Astrocyte (in vitro differentiated cells and primary cell): ENCODE data around the gene KCNMA1. TPM values are rescaled to one million over a fixed set of nuclear protein-coding genes. Genes with fewer than 3 reads are reported as not detected.

Experiments
- DNase-seq: peaks from one replicate; pipeline ENCODE4 v3.0.0-alpha.2; 2010; ENCODE audit warnings: low read depth
- FAIRE-seq: peaks from 2 replicates; lab custom pipeline; 2011; peaks lifted over from hg19 to GRCh38; lab: Jason Lieb, UNC
- H2AFZ ChIP-seq: 2 replicates; pipeline ENCODE4 v1.6.0; 2012; ENCODE audit warnings: low read depth, low read length, inconsistent platforms
- H3K27ac ChIP-seq: 2 replicates; pipeline ENCODE4 v1.5.1; 2011; ENCODE audit warnings: low read depth, low read length, inconsistent platforms
- H3K27me3 ChIP-seq: 2 replicates; pipeline ENCODE4 v1.6.0; 2011; ENCODE audit warnings: low read length, inconsistent platforms; ENCODE audit not compliant: insufficient read depth
- H3K36me3 ChIP-seq: 2 replicates; pipeline ENCODE4 v1.5.1; 2011; ENCODE audit warnings: low read length, inconsistent platforms; ENCODE audit not compliant: insufficient read depth
- H3K4me1 ChIP-seq: 2 replicates; pipeline ENCODE4 v1.5.1; 2011; ENCODE audit warnings: low read length, inconsistent platforms; ENCODE audit not compliant: insufficient read depth
- H3K4me2 ChIP-seq: 2 replicates; pipeline ENCODE4 v1.6.0; 2012; ENCODE audit warnings: low read length, inconsistent platforms
- H3K4me3 ChIP-seq: 2 replicates; pipeline ENCODE4 v1.5.1; 2011; ENCODE audit warnings: low read depth, mild to moderate bottlenecking, low read length, inconsistent platforms; ENCODE audit not compliant: insufficient read depth
- H3K79me2 ChIP-seq: 2 replicates; pipeline ENCODE4 v1.6.0; 2012; ENCODE audit warnings: mild to moderate bottlenecking, low read length, inconsistent platforms; ENCODE audit not compliant: insufficient read depth
- H3K9ac ChIP-seq: 2 replicates; pipeline ENCODE4 v1.6.0; 2012; ENCODE audit warnings: mild to moderate bottlenecking, low read length, inconsistent platforms
- H3K9me3 ChIP-seq: 2 replicates; pipeline ENCODE4 v1.5.1; 2012; ENCODE audit warnings: low read depth, mild to moderate bottlenecking, low read length, inconsistent platforms; ENCODE audit not compliant: insufficient read depth
- H4K20me1 ChIP-seq: 2 replicates; pipeline ENCODE4 v1.6.0; 2012; ENCODE audit warnings: low read length, inconsistent platforms; ENCODE audit not compliant: insufficient read depth
- H3K27ac Mint-ChIP-seq: one replicate; pipeline ENCODE4 v1.8.0; 2021; ENCODE audit warnings: mild to moderate bottlenecking, mixed read lengths; ENCODE audit not compliant: unreplicated experiment
- H3K27me3 Mint-ChIP-seq: one replicate; pipeline ENCODE4 v1.8.0; 2021; ENCODE audit warnings: low read depth, mixed read lengths; ENCODE audit not compliant: unreplicated experiment
- H3K36me3 Mint-ChIP-seq: one replicate; pipeline ENCODE4 v1.8.0; 2021; ENCODE audit warnings: low read depth, mixed read lengths; ENCODE audit not compliant: unreplicated experiment
- H3K4me1 Mint-ChIP-seq: one replicate; pipeline ENCODE4 v1.8.0; 2021; ENCODE audit warnings: low read depth, mixed read lengths; ENCODE audit not compliant: unreplicated experiment
- H3K4me3 Mint-ChIP-seq: one replicate; pipeline ENCODE4 v1.8.0; 2021; ENCODE audit warnings: mild to moderate bottlenecking, moderate library complexity, mixed read lengths; ENCODE audit not compliant: unreplicated experiment
- H3K9me3 Mint-ChIP-seq: one replicate; pipeline ENCODE4 v1.8.0; 2021; ENCODE audit warnings: mild to moderate bottlenecking, mixed read lengths; ENCODE audit not compliant: unreplicated experiment
- EZH2 ChIP-seq: IDR thresholded peaks from 2 replicates; pipeline ENCODE4 v1.6.1; 2012; ENCODE audit warnings: mild to moderate bottlenecking, low read length, inconsistent platforms; ENCODE audit not compliant: insufficient read depth
- total RNA-seq: library from RNA; stranded (reverse); gene quantifications from 2 replicates; pipeline ENCODE4 v1.2.1, GENCODE V29; 2021
- TF ChIP-seq, protein P1 (sequence below): IDR thresholded peaks from 2 replicates; pipeline ENCODE4 v1.5.1; 2011; ENCODE audit warnings: low read depth, mild to moderate bottlenecking, inconsistent platforms, low read length, moderate library complexity; ENCODE audit not compliant: insufficient read depth

KCNMA1 gene
- total RNA-seq, 1 donor from 2014 or later: 45.8 TPM

DNA sequence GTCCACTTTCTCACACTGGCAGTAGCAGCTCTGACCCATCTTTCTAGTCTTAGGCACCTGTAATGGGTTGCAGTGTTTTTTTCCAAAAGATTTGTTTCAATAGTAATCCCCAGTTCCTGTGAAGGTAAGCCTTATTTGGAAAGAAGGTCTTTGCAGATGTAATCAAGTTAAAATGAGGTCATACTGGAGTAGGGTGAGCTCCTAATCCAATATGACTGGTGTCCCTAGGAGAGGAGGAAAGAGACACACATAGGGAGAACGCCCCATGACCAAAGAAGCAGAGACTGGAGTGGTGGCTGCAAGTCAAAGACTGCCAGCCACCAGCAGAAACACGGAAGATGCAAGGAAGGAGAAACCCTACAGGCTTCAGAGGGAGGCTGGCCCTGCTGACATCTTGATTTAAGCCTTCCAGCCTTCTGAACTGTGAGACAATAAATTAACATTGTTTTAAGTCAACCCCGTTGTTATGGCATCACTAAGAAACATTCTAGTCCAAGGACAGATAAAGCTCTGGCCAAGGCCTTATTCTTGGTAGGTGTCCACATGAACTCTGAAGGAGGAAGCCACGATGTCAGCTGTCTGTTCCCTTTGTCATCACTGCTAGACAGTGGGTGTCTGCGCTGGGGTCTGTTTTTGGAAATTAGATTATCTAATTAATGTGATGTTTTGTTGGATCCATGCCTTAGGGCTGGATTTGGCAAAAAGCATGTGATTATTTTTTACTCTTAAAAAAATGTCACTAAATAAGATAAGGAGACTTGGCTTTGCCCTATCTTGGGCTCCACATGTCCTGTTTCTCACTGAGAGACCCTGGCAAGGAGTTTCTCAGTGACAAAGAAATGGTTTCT, 214.9 kb downstream of the KCNMA1 start:
- Histone ChIP-seq H3K9me3 (no peaks in the 10 kb centered on the region), H3K36me3 (no peaks in the 10 kb centered on the region), H3K4me2 (no peak overlapping the region), H3K9ac (no peak overlapping the region), H2AFZ (no peak overlapping the region), H3K27me3 (no peaks in the 10 kb centered on the region), H3K4me3 (no peak overlapping the region), H3K4me1 (peaks cover 5% of the 10 kb centered on the region), H3K27ac (no peak overlapping the region), H4K20me1 (no peaks in the 10 kb centered on the region), H3K79me2 (no peaks in the 10 kb centered on the region)
- no peak for TF ChIP-seq EZH2
- TF ChIP-seq, protein P1, sequence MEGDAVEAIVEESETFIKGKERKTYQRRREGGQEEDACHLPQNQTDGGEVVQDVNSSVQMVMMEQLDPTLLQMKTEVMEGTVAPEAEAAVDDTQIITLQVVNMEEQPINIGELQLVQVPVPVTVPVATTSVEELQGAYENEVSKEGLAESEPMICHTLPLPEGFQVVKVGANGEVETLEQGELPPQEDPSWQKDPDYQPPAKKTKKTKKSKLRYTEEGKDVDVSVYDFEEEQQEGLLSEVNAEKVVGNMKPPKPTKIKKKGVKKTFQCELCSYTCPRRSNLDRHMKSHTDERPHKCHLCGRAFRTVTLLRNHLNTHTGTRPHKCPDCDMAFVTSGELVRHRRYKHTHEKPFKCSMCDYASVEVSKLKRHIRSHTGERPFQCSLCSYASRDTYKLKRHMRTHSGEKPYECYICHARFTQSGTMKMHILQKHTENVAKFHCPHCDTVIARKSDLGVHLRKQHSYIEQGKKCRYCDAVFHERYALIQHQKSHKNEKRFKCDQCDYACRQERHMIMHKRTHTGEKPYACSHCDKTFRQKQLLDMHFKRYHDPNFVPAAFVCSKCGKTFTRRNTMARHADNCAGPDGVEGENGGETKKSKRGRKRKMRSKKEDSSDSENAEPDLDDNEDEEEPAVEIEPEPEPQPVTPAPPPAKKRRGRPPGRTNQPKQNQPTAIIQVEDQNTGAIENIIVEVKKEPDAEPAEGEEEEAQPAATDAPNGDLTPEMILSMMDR: no peak
- Mint-ChIP-seq H3K4me1 (peaks cover 41% of the 10 kb centered on the region), H3K27ac (peak overlapping the region; percentile 30), H3K27me3 (no peaks in the 10 kb centered on the region), H3K4me3 (no peak overlapping the region), H3K36me3 (peaks cover 5% of the 10 kb centered on the region), H3K9me3 (no peaks in the 10 kb centered on the region)
- FAIRE-seq (no peak), DNase-seq (peak; percentile 31)

DNA sequence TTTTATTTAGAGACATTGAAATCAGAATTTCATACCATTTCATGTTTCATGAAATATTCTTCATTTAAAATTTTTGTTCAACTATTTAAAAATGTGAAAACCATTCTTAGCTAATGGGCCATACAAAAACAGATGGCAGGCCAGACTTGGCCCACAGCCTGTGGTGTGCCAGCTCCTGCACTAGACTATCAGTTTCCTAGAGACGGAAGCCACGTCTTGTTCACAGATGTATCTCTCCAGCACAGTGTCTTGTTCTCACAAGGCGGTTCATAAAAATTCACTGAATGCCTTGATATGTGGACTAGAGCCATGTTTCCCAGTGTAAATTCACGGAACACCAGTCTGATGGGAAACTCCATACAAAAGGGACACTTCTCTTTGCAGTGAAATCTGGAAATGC, 216.0 kb downstream of the KCNMA1 start:
- no peaks in the 10 kb centered on the region for H3K36me3 ChIP-seq
- H3K27me3 Mint-ChIP-seq: no peaks in the 10 kb centered on the region
- H3K27ac Mint-ChIP-seq: no peak overlapping the region
- no peak overlapping the region for H3K9ac ChIP-seq
- no peak for TF ChIP-seq EZH2
- TF ChIP-seq, protein P1: no peak
- no peaks in the 10 kb centered on the region for H3K9me3 Mint-ChIP-seq
- H3K79me2 ChIP-seq: no peaks in the 10 kb centered on the region
- FAIRE-seq (no peak), DNase-seq (no peak)
- H3K4me3 Mint-ChIP-seq: no peak overlapping the region
- peaks cover 16% of the 10 kb centered on the region for H3K4me1 ChIP-seq
- H3K27ac ChIP-seq: no peak overlapping the region
- no peaks in the 10 kb centered on the region for H4K20me1 ChIP-seq
- H3K27me3 ChIP-seq: no peaks in the 10 kb centered on the region
- H3K4me3 ChIP-seq: no peak overlapping the region
- no peak overlapping the region for H2AFZ ChIP-seq
- H3K4me2 ChIP-seq: no peak overlapping the region
- peaks cover 5% of the 10 kb centered on the region for H3K36me3 Mint-ChIP-seq
- no peaks in the 10 kb centered on the region for H3K9me3 ChIP-seq
- peaks cover 52% of the 10 kb centered on the region for H3K4me1 Mint-ChIP-seq
